T-helper 2 cell treated with Interferon-gamma antibody and Interleukin-4, amounts not matched to agents 5 μg/mL and 100 μg/mL, for 36 hours (primary cell): ENCODE results near the gene TRAPPC8.
"Not testable (repeated sequence)": the region's sequence is repeated elsewhere in the genome, so short reads cannot be mapped to it uniquely, and the experiment has no call there.

ENCODE experiments used
- DNase-seq: peaks from one replicate; pipeline ENCODE4 v3.0.0; 2021; ENCODE audit warnings: low spot score
- H3K27ac Mint-ChIP-seq: one replicate; pipeline ENCODE4 v1.8.0; 2021; ENCODE audit warnings: mild to moderate bottlenecking, mixed read lengths
- H3K27me3 Mint-ChIP-seq: one replicate; pipeline ENCODE4 v1.8.0; 2021; ENCODE audit warnings: low read depth, mixed read lengths
- H3K36me3 Mint-ChIP-seq: one replicate; pipeline ENCODE4 v1.8.0; 2021; ENCODE audit warnings: low read depth, mixed read lengths
- H3K4me1 Mint-ChIP-seq: one replicate; pipeline ENCODE4 v1.8.0; 2021; ENCODE audit warnings: low read depth, mixed read lengths
- H3K4me3 Mint-ChIP-seq: one replicate; pipeline ENCODE4 v1.8.0; 2022; ENCODE audit warnings: mild to moderate bottlenecking, moderate library complexity, mixed read lengths
- H3K9me3 Mint-ChIP-seq: one replicate; pipeline ENCODE4 v1.8.0; 2021; ENCODE audit warnings: mixed read lengths

TRAPPC8 gene

GRCh38 chr18:31857526-31858106 is 85.3 kb downstream of the TRAPPC8 start:
- Mint-ChIP-seq H3K27ac (no peak overlapping the region), H3K9me3 (no peaks in the 10 kb centered on the region), H3K27me3 (no peaks in the 10 kb centered on the region), H3K36me3 (peaks cover 29% of the 10 kb centered on the region), H3K4me1 (peaks cover 3% of the 10 kb centered on the region), H3K4me3 (no peak overlapping the region)
- DNase-seq: no peak

- no peaks in the 10 kb centered on the region for H3K27me3 Mint-ChIP-seq
- no peak overlapping the region for H3K27ac Mint-ChIP-seq
- H3K4me1 Mint-ChIP-seq: peaks cover 5% of the 10 kb centered on the region
- no peaks in the 10 kb centered on the region for H3K9me3 Mint-ChIP-seq
- H3K4me3 Mint-ChIP-seq: no peak overlapping the region
- no peak for DNase-seq
- peaks cover 34% of the 10 kb centered on the region for H3K36me3 Mint-ChIP-seq
These were observed 92.1 kb downstream of the TRAPPC8 start for GRCh38 chr18:31850844-31851243.

GRCh38 chr18:31840499-31840898 is 102.4 kb downstream of the TRAPPC8 start:
- H3K4me1 Mint-ChIP-seq: no peaks in the 10 kb centered on the region
- DNase-seq: no peak
- peaks cover 45% of the 10 kb centered on the region for H3K36me3 Mint-ChIP-seq
- no peaks in the 10 kb centered on the region for H3K9me3 Mint-ChIP-seq
- H3K27me3 Mint-ChIP-seq: no peaks in the 10 kb centered on the region
- H3K4me3 Mint-ChIP-seq: no peak overlapping the region
- no peak overlapping the region for H3K27ac Mint-ChIP-seq

GRCh38 chr18:31837879-31838278 is 105.0 kb downstream of the TRAPPC8 start:
- no peak for DNase-seq
- no peak overlapping the region for H3K4me3 Mint-ChIP-seq
- H3K4me1 Mint-ChIP-seq: no peaks in the 10 kb centered on the region
- no peaks in the 10 kb centered on the region for H3K27me3 Mint-ChIP-seq
- peaks cover 45% of the 10 kb centered on the region for H3K36me3 Mint-ChIP-seq
- H3K9me3 Mint-ChIP-seq: no peaks in the 10 kb centered on the region
- H3K27ac Mint-ChIP-seq: no peak overlapping the region

- no peak overlapping the region for H3K4me3 Mint-ChIP-seq
- no peaks in the 10 kb centered on the region for H3K4me1 Mint-ChIP-seq
- no peaks in the 10 kb centered on the region for H3K27me3 Mint-ChIP-seq
- H3K9me3 Mint-ChIP-seq: no peaks in the 10 kb centered on the region
- H3K27ac Mint-ChIP-seq: no peak overlapping the region
- no peak for DNase-seq
- H3K36me3 Mint-ChIP-seq: peaks cover 41% of the 10 kb centered on the region
These were observed 107.3 kb downstream of the TRAPPC8 start for GRCh38 chr18:31835528-31836133.

GRCh38 chr18:31831903-31832302 is 111.0 kb downstream of the TRAPPC8 start:
- no peak overlapping the region for H3K4me3 Mint-ChIP-seq
- H3K36me3 Mint-ChIP-seq: peaks cover 39% of the 10 kb centered on the region
- no peaks in the 10 kb centered on the region for H3K4me1 Mint-ChIP-seq
- no peaks in the 10 kb centered on the region for H3K9me3 Mint-ChIP-seq
- no peak overlapping the region for H3K27ac Mint-ChIP-seq
- no peak for DNase-seq
- no peaks in the 10 kb centered on the region for H3K27me3 Mint-ChIP-seq

GRCh38 chr18:31830686-31831085 is 112.2 kb downstream of the TRAPPC8 start:
- no peaks in the 10 kb centered on the region for H3K27me3 Mint-ChIP-seq
- H3K27ac Mint-ChIP-seq: no peak overlapping the region
- H3K9me3 Mint-ChIP-seq: no peaks in the 10 kb centered on the region
- no peak for DNase-seq
- H3K4me1 Mint-ChIP-seq: no peaks in the 10 kb centered on the region
- peaks cover 32% of the 10 kb centered on the region for H3K36me3 Mint-ChIP-seq
- H3K4me3 Mint-ChIP-seq: no peak overlapping the region

GRCh38 chr18:31828613-31829012 is 114.3 kb downstream of the TRAPPC8 start:
- DNase-seq: no peak
- no peak overlapping the region for H3K4me3 Mint-ChIP-seq
- peaks cover 21% of the 10 kb centered on the region for H3K36me3 Mint-ChIP-seq
- no peaks in the 10 kb centered on the region for H3K9me3 Mint-ChIP-seq
- no peak overlapping the region for H3K27ac Mint-ChIP-seq
- no peaks in the 10 kb centered on the region for H3K27me3 Mint-ChIP-seq
- H3K4me1 Mint-ChIP-seq: no peaks in the 10 kb centered on the region

- not testable (repeated sequence) for H3K9me3 Mint-ChIP-seq, DNase-seq, H3K27me3 Mint-ChIP-seq, H3K4me3 Mint-ChIP-seq, H3K27ac Mint-ChIP-seq, H3K4me1 Mint-ChIP-seq
- peaks cover 17% of the 10 kb centered on the region for H3K36me3 Mint-ChIP-seq
These were observed 116.1 kb downstream of the TRAPPC8 start for GRCh38 chr18:31826673-31827325.

- H3K36me3 Mint-ChIP-seq: peaks cover 16% of the 10 kb centered on the region
- no peaks in the 10 kb centered on the region for H3K4me1 Mint-ChIP-seq
- H3K27me3 Mint-ChIP-seq: no peaks in the 10 kb centered on the region
- no peaks in the 10 kb centered on the region for H3K9me3 Mint-ChIP-seq
- no peak overlapping the region for H3K27ac Mint-ChIP-seq
- no peak for DNase-seq
- no peak overlapping the region for H3K4me3 Mint-ChIP-seq
These were observed 117.2 kb downstream of the TRAPPC8 start for GRCh38 chr18:31825772-31826171.

GRCh38 chr18:31821545-31822171 is 121.3 kb downstream of the TRAPPC8 start:
- no peak overlapping the region for H3K27ac Mint-ChIP-seq
- H3K4me3 Mint-ChIP-seq: no peak overlapping the region

GRCh38 chr18:31819925-31820229 is 123.1 kb downstream of the TRAPPC8 start:
- Mint-ChIP-seq H3K36me3 (no peaks in the 10 kb centered on the region), H3K27me3 (peaks cover 7% of the 10 kb centered on the region), H3K27ac (no peak overlapping the region), H3K4me1 (no peaks in the 10 kb centered on the region), H3K4me3 (no peak overlapping the region), H3K9me3 (no peaks in the 10 kb centered on the region)
- DNase-seq: no peak

More at GRCh38 chr18:31821545-31822171, 121.3 kb downstream of the TRAPPC8 start:
- Mint-ChIP-seq H3K27me3 (peaks cover 6% of the 10 kb centered on the region), H3K36me3 (no peaks in the 10 kb centered on the region), H3K4me1 (no peaks in the 10 kb centered on the region), H3K9me3 (no peaks in the 10 kb centered on the region)
- no peak for DNase-seq

GRCh38 chr18:31819106-31819924 is 123.6 kb downstream of the TRAPPC8 start:
- Mint-ChIP-seq H3K4me1 (no peaks in the 10 kb centered on the region), H3K27ac (no peak overlapping the region), H3K36me3 (no peaks in the 10 kb centered on the region)

GRCh38 chr18:31814132-31814531 is 128.8 kb downstream of the TRAPPC8 start:
- Mint-ChIP-seq H3K27me3 (peaks cover 7% of the 10 kb centered on the region), H3K4me1 (no peaks in the 10 kb centered on the region), H3K27ac (no peak overlapping the region), H3K4me3 (no peak overlapping the region), H3K36me3 (no peaks in the 10 kb centered on the region), H3K9me3 (no peaks in the 10 kb centered on the region)
- no peak for DNase-seq

More at GRCh38 chr18:31819106-31819924, 123.6 kb downstream of the TRAPPC8 start:
- Mint-ChIP-seq H3K4me3 (no peak overlapping the region), H3K9me3 (no peaks in the 10 kb centered on the region), H3K27me3 (peaks cover 7% of the 10 kb centered on the region)
- no peak for DNase-seq
